ENCODE data around the gene GRIN2C. TPM values are rescaled to one million over a fixed set of nuclear protein-coding genes. Genes with fewer than 3 reads are reported as not detected.

GRIN2C gene
- total and polyA plus RNA-seq, 9 of the 15 experiments (the other 6 are each of a cell fraction or from before 2014, with no cell fraction given), result under 0.01 to 0.33 (median 0.10) TPM; not detected in 2

DNA sequence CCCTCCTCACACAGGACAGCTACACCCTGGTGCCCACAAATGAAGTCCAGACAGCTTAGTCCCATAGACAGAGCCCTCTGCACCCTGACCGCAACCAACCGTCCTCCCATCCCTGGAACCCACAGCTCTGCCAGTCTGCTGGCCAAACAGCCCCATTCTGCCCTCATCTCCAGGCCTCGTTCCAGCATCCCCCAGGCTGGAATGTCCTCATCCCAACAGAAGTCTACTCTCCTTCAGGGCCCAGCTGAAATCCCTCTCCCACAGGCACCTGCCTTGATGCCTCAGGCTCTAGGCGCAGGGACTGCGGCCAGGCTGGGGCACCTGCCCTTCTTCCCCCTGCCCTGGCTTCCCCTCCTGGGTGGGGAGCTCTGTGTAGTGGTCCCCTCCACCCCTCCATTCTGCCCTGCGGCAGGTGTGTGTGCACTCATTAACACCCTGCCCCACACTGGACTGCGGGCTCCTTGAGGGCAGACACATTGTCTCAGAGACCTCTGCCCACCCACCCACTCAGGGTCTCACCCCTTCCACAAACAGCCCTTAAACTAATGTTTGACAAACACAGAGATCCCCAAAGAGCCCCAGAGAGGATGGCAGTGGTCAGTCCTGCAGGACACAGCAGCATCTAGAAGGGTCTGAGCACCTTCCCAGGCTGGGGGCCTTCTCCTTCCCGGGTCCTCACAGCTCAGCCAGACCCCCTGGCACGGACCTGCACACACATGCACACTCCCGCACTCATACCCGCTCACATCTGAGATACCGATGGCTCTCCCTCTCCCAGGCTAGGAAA, 820 bp downstream of the GRIN2C start:
- DNase-seq (ENCODE audit: extremely low read depth in 1 of 4, low spot score in 3 of 4) (no peak), ATAC-seq (no peak), FAIRE-seq (no peak)
- in situ Hi-C loops (cut with MboI), result loop anchor here (5.0 kb wide), 1 partner anchor 67 kb away; no protein-coding TSS in a partner anchor
- Histone ChIP-seq H3K4me2 (ENCODE audit: insufficient read depth, low read length) (no peak overlapping the region), H3K4me3 (no peak overlapping the region), H3K27me3 (ENCODE audit: control insufficient read depth in 2 of 2, insufficient read depth in 2 of 2, low read length in 2 of 2) (peaks cover 0 to 29% of the 10 kb centered on the region in 2 experiments; a peak in 2 of 5 replicates), H2AFZ (ENCODE audit: low read depth, low read length) (no peak overlapping the region), H3K27ac (ENCODE audit: extremely low read depth, low read depth, low read length) (no peak overlapping the region), H3K4me1 (replicated peaks in 1 of 2; ENCODE audit: control insufficient read depth in 2 of 2, insufficient read depth in 2 of 2, low read length in 2 of 2) (peaks cover 0 to 46% of the 10 kb centered on the region in 2 experiments; a peak in 2 of 5 replicates), H3K79me2 (ENCODE audit: control insufficient read depth, insufficient read depth, low read length) (no peaks in the 10 kb centered on the region), H3K9me3 (replicated peaks; ENCODE audit: control insufficient read depth, insufficient read depth, low read depth, low read length) (no peaks in the 10 kb centered on the region), H3K9me1 (ENCODE audit: control insufficient read depth, insufficient read depth, low read length) (no peaks in the 10 kb centered on the region), H3K36me3 (ENCODE audit: control insufficient read depth, insufficient read depth, low read length) (peaks cover 17% of the 10 kb centered on the region; the same call in 1 of the 3 replicates), H4K20me1 (replicated peaks; ENCODE audit: control insufficient read depth, insufficient read depth, low read length) (no peaks in the 10 kb centered on the region), H3K9ac (ENCODE audit: insufficient read depth in 1 of 2, low read depth in 2 of 2, low read length in 2 of 2) (no peak overlapping the region; a peak in 1 of 4 replicates)
- 63% methylated on average over 11 of the region's 12 CpGs for WGBS (ENCODE audit: insufficient coverage, low coverage, missing lambda C conversion rate)
- BruUV-seq (replicated peaks), result no TSS peak
- intact Hi-C loops (cut with micrococcal nuclease), result no loop called here
- ChIA-PET CTCF (ENCODE audit: low intra/inter-chr PET ratio) (no interaction called here), POLR2A (interaction anchor here (0.5 to 8.0 kb wide), 10 partner anchors 8 to 118 kb away, joined by 3 to 62 read pairs (median 3); partner anchors contain the start of gene FDXR)
- no peak for TF ChIP-seq TBP (optimal IDR thresholded peaks at IDR 0.05; ENCODE audit: low read depth, low read length)
- no peak for TF ChIP-seq NEUROD1 (IDR thresholded peaks at IDR 0.05; ENCODE audit: borderline replicate concordance, low read depth, low read length, partially characterized antibody)
- TF ChIP-seq ZNF146 (CRISPR knock-in tag; IDR thresholded peaks at IDR 0.05; ENCODE audit: unreplicated experiment), result no peak
- TF ChIP-seq, protein P1, sequence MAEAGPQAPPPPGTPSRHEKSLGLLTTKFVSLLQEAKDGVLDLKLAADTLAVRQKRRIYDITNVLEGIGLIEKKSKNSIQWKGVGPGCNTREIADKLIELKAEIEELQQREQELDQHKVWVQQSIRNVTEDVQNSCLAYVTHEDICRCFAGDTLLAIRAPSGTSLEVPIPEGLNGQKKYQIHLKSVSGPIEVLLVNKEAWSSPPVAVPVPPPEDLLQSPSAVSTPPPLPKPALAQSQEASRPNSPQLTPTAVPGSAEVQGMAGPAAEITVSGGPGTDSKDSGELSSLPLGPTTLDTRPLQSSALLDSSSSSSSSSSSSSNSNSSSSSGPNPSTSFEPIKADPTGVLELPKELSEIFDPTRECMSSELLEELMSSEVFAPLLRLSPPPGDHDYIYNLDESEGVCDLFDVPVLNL (CRISPR knock-in tag; IDR thresholded peaks at IDR 0.05; ENCODE audit: low read depth), result no peak
- TF ChIP-seq CBX2 (IDR thresholded peaks at IDR 0.05; ENCODE audit: insufficient read depth, low read length, poor library complexity, severe bottlenecking), result no peak
- no peak for TF ChIP-seq GTF2A2 (tag; IDR thresholded peaks at IDR 0.05)
- TF ChIP-seq HDGF (IDR thresholded peaks at IDR 0.05), result no peak
- no peak for TF ChIP-seq REST (IDR thresholded peaks at IDR 0.05; ENCODE audit: borderline replicate concordance)
- TF ChIP-seq REST (CRISPR knock-in tag; IDR thresholded peaks at IDR 0.05; ENCODE audit: low read depth), result no peak
- no peak for TF ChIP-seq ASH1L (IDR thresholded peaks at IDR 0.05; ENCODE audit: borderline replicate concordance, low read depth, partially characterized antibody)
- no peak for TF ChIP-seq ZNF263 (CRISPR knock-in tag; IDR thresholded peaks at IDR 0.05; ENCODE audit: borderline replicate concordance)
- no peak for TF ChIP-seq ZNF217 (CRISPR knock-in tag; IDR thresholded peaks at IDR 0.05)
- TF ChIP-seq BRD9 (IDR thresholded peaks at IDR 0.05; ENCODE audit: low read depth, partially characterized antibody), result no peak

Measured in K562 (cell line).